ENCODE results near the gene MS4A13. TPM values are rescaled to one million over a fixed set of nuclear protein-coding genes. Genes with fewer than 3 reads are reported as not detected.
"Not testable (repeated sequence)": the region's sequence is repeated elsewhere in the genome, so short reads cannot be mapped to it uniquely, and the experiment has no call there.

MS4A13 gene
- total and polyA plus RNA-seq, 8 donors: not detected

DNA sequence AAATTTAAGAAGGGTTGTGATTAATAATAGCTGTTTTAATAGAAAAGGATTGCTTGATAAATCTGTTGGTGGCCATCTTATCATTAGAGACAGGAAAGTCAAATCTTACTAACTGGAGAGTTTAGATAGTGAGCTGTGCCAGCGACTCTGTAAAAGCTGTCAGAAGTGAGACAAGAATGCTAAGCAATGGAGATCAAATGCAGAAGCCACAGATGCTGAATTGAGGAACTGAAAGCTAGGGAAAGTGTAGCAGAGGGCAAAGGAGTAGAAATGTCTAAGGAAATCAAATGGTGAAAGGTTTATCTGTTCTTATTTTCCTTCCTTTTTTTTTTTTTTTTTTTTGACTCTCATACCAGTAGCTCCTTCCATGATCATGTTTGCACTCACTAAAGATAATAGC, 13.7 kb downstream of the MS4A13 start:
- Histone ChIP-seq H3K27ac (no peak overlapping the region), H3K9me3 (no peaks in the 10 kb centered on the region), H3K36me3 (no peaks in the 10 kb centered on the region), H3K4me3 (no peak overlapping the region), H3K4me1 (no peaks in the 10 kb centered on the region), H3K27me3 (no peaks in the 10 kb centered on the region)
- no peak for TF ChIP-seq POLR2A (IDR thresholded peaks at IDR 0.05)
- TF ChIP-seq EP300 (IDR thresholded peaks at IDR 0.05): no peak
- no peak for TF ChIP-seq CTCF (IDR thresholded peaks at IDR 0.05)
- no peak for TF ChIP-seq POLR2AphosphoS5 (IDR thresholded peaks at IDR 0.05)
- 18 to 41% (median 27%) methylated on average over 1 of the region's 1 CpG for WGBS, 5 donors
- DNase-seq: peak in 1 of 2 donors; percentile 28
- intact Hi-C loops (cut with DNase I; ENCODE audit: low total_unique reads): no loop called here

- intact Hi-C loops (cut with DNase I; ENCODE audit: low total_unique reads): no loop called here
- WGBS, 5 donors: 74 to 94% (median 89%) methylated on average over 3 of the region's 3 CpGs
- Histone ChIP-seq H3K27me3 (no peaks in the 10 kb centered on the region), H3K36me3 (no peaks in the 10 kb centered on the region), H3K27ac (no peak overlapping the region), H3K4me3 (no peak overlapping the region), H3K9me3 (no peaks in the 10 kb centered on the region), H3K4me1 (no peaks in the 10 kb centered on the region)
- TF ChIP-seq CTCF (IDR thresholded peaks at IDR 0.05) (no peak), EP300 (IDR thresholded peaks at IDR 0.05) (no peak), POLR2AphosphoS5 (IDR thresholded peaks at IDR 0.05) (no peak), POLR2A (IDR thresholded peaks at IDR 0.05) (no peak)
- no peak for DNase-seq
Measured at GRCh38 chr11:60530454-60531100, 15.4 kb downstream of the MS4A13 start.

DNA sequence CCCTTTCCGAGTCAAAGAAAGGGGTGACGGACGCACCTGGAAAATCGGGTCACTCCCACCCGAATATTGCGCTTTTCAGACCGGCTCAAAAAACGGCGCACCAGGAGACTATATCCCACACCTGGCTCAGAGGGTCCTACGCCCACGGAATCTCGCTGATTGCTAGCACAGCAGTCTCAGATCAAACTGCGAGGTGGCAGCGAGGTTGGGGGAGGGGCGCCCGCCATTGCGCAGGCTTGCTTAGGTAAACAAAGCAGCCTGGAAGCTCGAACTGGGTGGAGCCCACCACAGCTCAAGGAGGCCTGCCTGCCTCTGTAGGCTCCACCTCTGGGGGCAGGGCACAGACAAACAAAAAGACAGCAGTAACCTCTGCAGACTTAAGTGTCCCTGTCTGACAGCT, 17.2 kb downstream of the MS4A13 start:
- H3K27me3 ChIP-seq; H3K4me1 ChIP-seq; H3K4me3 ChIP-seq; DNase-seq; H3K27ac ChIP-seq; H3K36me3 ChIP-seq; H3K9me3 ChIP-seq; intact Hi-C loops (cut with DNase I; ENCODE audit: low total_unique reads): not testable (repeated sequence)
- WGBS, 5 donors: 72 to 87% (median 83%) methylated on average over 2 to 18 of the region's 18 CpGs

- H3K36me3 ChIP-seq; H3K4me3 ChIP-seq; H3K9me3 ChIP-seq; H3K4me1 ChIP-seq; intact Hi-C loops (cut with DNase I; ENCODE audit: low total_unique reads); DNase-seq; H3K27ac ChIP-seq; H3K27me3 ChIP-seq: not testable (repeated sequence)
Measured at GRCh38 chr11:60538627-60539026, 23.4 kb downstream of the MS4A13 start.

GRCh38 chr11:60544077-60544476, 28.9 kb downstream of the MS4A13 start:
- DNase-seq: no peak
- H3K4me3 ChIP-seq: no peak overlapping the region
- H3K36me3 ChIP-seq: no peaks in the 10 kb centered on the region
- H3K27ac ChIP-seq: no peak overlapping the region
- 77 to 90% (median 83%) methylated on average over 5 of the region's 5 CpGs for WGBS, 5 donors
- no peaks in the 10 kb centered on the region for H3K9me3 ChIP-seq
- no peak for TF ChIP-seq POLR2A (IDR thresholded peaks at IDR 0.05)
- H3K4me1 ChIP-seq: no peaks in the 10 kb centered on the region
- intact Hi-C loops (cut with DNase I; ENCODE audit: low total_unique reads): no loop called here
- H3K27me3 ChIP-seq: no peaks in the 10 kb centered on the region

DNA sequence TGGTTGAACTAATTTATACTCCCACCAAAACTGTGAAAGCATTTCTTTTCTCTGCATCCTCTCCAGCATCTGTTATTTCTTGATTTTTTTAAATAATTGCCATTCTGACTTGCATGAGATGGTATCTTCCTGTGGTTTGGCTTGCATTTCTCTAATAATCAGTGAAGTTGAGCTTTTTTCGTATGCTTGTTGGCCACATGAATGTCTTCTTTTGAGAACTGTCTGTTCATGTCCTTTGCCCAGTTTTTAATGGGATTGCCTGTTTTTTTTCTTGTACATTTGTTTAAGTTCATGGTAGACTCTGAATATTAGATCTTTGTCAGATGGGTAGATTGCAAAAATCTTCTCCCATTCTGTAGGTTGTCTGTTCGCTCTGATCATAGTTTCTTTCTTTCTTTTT, 46.1 kb downstream of the MS4A13 start:
- WGBS, 5 donors: 36 to 40% (median 37%) methylated on average over 2 of the region's 2 CpGs
- intact Hi-C loops (cut with DNase I; ENCODE audit: low total_unique reads): no loop called here

More for the DNA sequence above, 46.1 kb downstream of the MS4A13 start:
- H3K4me3 ChIP-seq: no peak overlapping the region
- no peak for TF ChIP-seq POLR2A (IDR thresholded peaks at IDR 0.05)
- TF ChIP-seq EP300 (IDR thresholded peaks at IDR 0.05): no peak
- TF ChIP-seq POLR2AphosphoS5 (IDR thresholded peaks at IDR 0.05): no peak
- TF ChIP-seq CTCF (IDR thresholded peaks at IDR 0.05): no peak
- H3K4me1 ChIP-seq: no peaks in the 10 kb centered on the region
- no peaks in the 10 kb centered on the region for H3K27me3 ChIP-seq
- no peak overlapping the region for H3K27ac ChIP-seq
- no peak for DNase-seq
- H3K9me3 ChIP-seq: peaks cover 0 to 35% (median 21%) of the 10 kb centered on the region in 4 donors
- H3K36me3 ChIP-seq: no peaks in the 10 kb centered on the region
